ENCODE data around the gene SMNDC1.

SMNDC1 gene

GRCh38 chr10:110311357-110311949 is 6.7 kb upstream of the SMNDC1 start:
- Histone ChIP-seq H3K27ac (ENCODE audit: low read depth, low read length, severe bottlenecking) (no peak overlapping the region), H3K36me3 (ENCODE audit: control insufficient read depth, insufficient read depth, low read length) (no peaks in the 10 kb centered on the region), H3K9me3 (ENCODE audit: control insufficient read depth, low read length) (no peaks in the 10 kb centered on the region), H3K4me3 (ENCODE audit: extremely low read depth, insufficient read depth, low read length, poor library complexity, severe bottlenecking) (no peak overlapping the region), H3K4me1 (ENCODE audit: control insufficient read depth, insufficient read depth, low read length, poor library complexity, severe bottlenecking) (peaks cover 19% of the 10 kb centered on the region)
- no CpG with 5 or more reads among the region's 3 CpGs for WGBS, 2 experiments (ENCODE audit: insufficient coverage in 2 of 2)

GRCh38 chr10:110310741-110311140 is 6.0 kb upstream of the SMNDC1 start:
- no peak overlapping the region for H3K27ac ChIP-seq (ENCODE audit: low read depth, low read length, severe bottlenecking)
- H3K4me3 ChIP-seq (ENCODE audit: extremely low read depth, insufficient read depth, low read length, poor library complexity, severe bottlenecking) = no peak overlapping the region
- H3K36me3 ChIP-seq (ENCODE audit: control insufficient read depth, insufficient read depth, low read length) = no peaks in the 10 kb centered on the region
- no peaks in the 10 kb centered on the region for H3K9me3 ChIP-seq (ENCODE audit: control insufficient read depth, low read length)
- WGBS, 2 experiments (ENCODE audit: insufficient coverage in 2 of 2) = 73 to 77% methylated on average over 1 to 3 of the region's 3 CpGs
- H3K4me1 ChIP-seq (ENCODE audit: control insufficient read depth, insufficient read depth, low read length, poor library complexity, severe bottlenecking) = peaks cover 19% of the 10 kb centered on the region

- Histone ChIP-seq H3K36me3 (ENCODE audit: control insufficient read depth, insufficient read depth, low read length) (peaks cover 6% of the 10 kb centered on the region), H3K27ac (ENCODE audit: low read depth, low read length, severe bottlenecking) (no peak overlapping the region), H3K9me3 (ENCODE audit: control insufficient read depth, low read length) (no peaks in the 10 kb centered on the region), H3K4me3 (ENCODE audit: extremely low read depth, insufficient read depth, low read length, poor library complexity, severe bottlenecking) (no peak overlapping the region), H3K4me1 (ENCODE audit: control insufficient read depth, insufficient read depth, low read length, poor library complexity, severe bottlenecking) (peaks cover 19% of the 10 kb centered on the region)
- WGBS, 2 experiments (ENCODE audit: insufficient coverage in 2 of 2) = 86 to 96% methylated on average over 1 to 2 of the region's 4 CpGs
Observed at GRCh38 chr10:110307805-110308204, 3.1 kb upstream of the SMNDC1 start.

- H3K9me3 ChIP-seq (ENCODE audit: control insufficient read depth, low read length) = no peaks in the 10 kb centered on the region
- H3K4me1 ChIP-seq (ENCODE audit: control insufficient read depth, insufficient read depth, low read length, poor library complexity, severe bottlenecking) = peaks cover 22% of the 10 kb centered on the region
- no peak overlapping the region for H3K4me3 ChIP-seq (ENCODE audit: extremely low read depth, insufficient read depth, low read length, poor library complexity, severe bottlenecking)
- WGBS, 2 experiments (ENCODE audit: insufficient coverage in 2 of 2) = no CpG with 5 or more reads among the region's 2 CpGs
- H3K36me3 ChIP-seq (ENCODE audit: control insufficient read depth, insufficient read depth, low read length) = peaks cover 16% of the 10 kb centered on the region
- H3K27ac ChIP-seq (ENCODE audit: low read depth, low read length, severe bottlenecking) = no peak overlapping the region
Observed at GRCh38 chr10:110306452-110306768, 1.7 kb upstream of the SMNDC1 start.

- H3K4me1 ChIP-seq (ENCODE audit: control insufficient read depth, insufficient read depth, low read length, poor library complexity, severe bottlenecking) = peaks cover 19% of the 10 kb centered on the region
- peaks cover 21% of the 10 kb centered on the region for H3K36me3 ChIP-seq (ENCODE audit: control insufficient read depth, insufficient read depth, low read length)
- H3K4me3 ChIP-seq (ENCODE audit: extremely low read depth, insufficient read depth, low read length, poor library complexity, severe bottlenecking) = no peak overlapping the region
- 77 to 83% methylated on average over 13 to 15 of the region's 17 CpGs for WGBS, 2 experiments (ENCODE audit: insufficient coverage in 2 of 2)
- H3K27ac ChIP-seq (ENCODE audit: low read depth, low read length, severe bottlenecking) = peak overlapping the region; percentile 97
- no peaks in the 10 kb centered on the region for H3K9me3 ChIP-seq (ENCODE audit: control insufficient read depth, low read length)
Observed at GRCh38 chr10:110305767-110306451, 1.2 kb upstream of the SMNDC1 start.

GRCh38 chr10:110304394-110304779 is 333 bp downstream of the SMNDC1 start:
- peak overlapping the region; percentile 97 for H3K27ac ChIP-seq (ENCODE audit: low read depth, low read length, severe bottlenecking)
- H3K4me1 ChIP-seq (ENCODE audit: control insufficient read depth, insufficient read depth, low read length, poor library complexity, severe bottlenecking) = peaks cover 15% of the 10 kb centered on the region
- peaks cover 34% of the 10 kb centered on the region for H3K36me3 ChIP-seq (ENCODE audit: control insufficient read depth, insufficient read depth, low read length)
- H3K9me3 ChIP-seq (ENCODE audit: control insufficient read depth, low read length) = no peaks in the 10 kb centered on the region
- 0 to 1% methylated on average over 25 to 34 of the region's 42 CpGs for WGBS, 2 experiments (ENCODE audit: insufficient coverage in 2 of 2)
- peak overlapping the region; percentile 78 for H3K4me3 ChIP-seq (ENCODE audit: extremely low read depth, insufficient read depth, low read length, poor library complexity, severe bottlenecking)

- peaks cover 15% of the 10 kb centered on the region for H3K4me1 ChIP-seq (ENCODE audit: control insufficient read depth, insufficient read depth, low read length, poor library complexity, severe bottlenecking)
- H3K4me3 ChIP-seq (ENCODE audit: extremely low read depth, insufficient read depth, low read length, poor library complexity, severe bottlenecking) = peak overlapping the region; percentile 78
- H3K9me3 ChIP-seq (ENCODE audit: control insufficient read depth, low read length) = no peaks in the 10 kb centered on the region
- H3K36me3 ChIP-seq (ENCODE audit: control insufficient read depth, insufficient read depth, low read length) = peaks cover 41% of the 10 kb centered on the region
- WGBS, 2 experiments (ENCODE audit: insufficient coverage in 2 of 2) = 8 to 50% methylated on average over 1 to 3 of the region's 4 CpGs
- H3K27ac ChIP-seq (ENCODE audit: low read depth, low read length, severe bottlenecking) = peak overlapping the region; percentile 97
Observed at GRCh38 chr10:110303681-110304080, 1.0 kb downstream of the SMNDC1 start.

GRCh38 chr10:110300486-110300986 is 4.2 kb downstream of the SMNDC1 start:
- no peaks in the 10 kb centered on the region for H3K9me3 ChIP-seq (ENCODE audit: control insufficient read depth, low read length)
- H3K4me3 ChIP-seq (ENCODE audit: extremely low read depth, insufficient read depth, low read length, poor library complexity, severe bottlenecking) = no peak overlapping the region
- peaks cover 73% of the 10 kb centered on the region for H3K36me3 ChIP-seq (ENCODE audit: control insufficient read depth, insufficient read depth, low read length)
- no peak overlapping the region for H3K27ac ChIP-seq (ENCODE audit: low read depth, low read length, severe bottlenecking)
- WGBS, 2 experiments (ENCODE audit: insufficient coverage in 2 of 2) = 100% methylated on average over 3 to 4 of the region's 5 CpGs
- peaks cover 15% of the 10 kb centered on the region for H3K4me1 ChIP-seq (ENCODE audit: control insufficient read depth, insufficient read depth, low read length, poor library complexity, severe bottlenecking)

GRCh38 chr10:110296966-110297365 is 7.8 kb downstream of the SMNDC1 start:
- H3K9me3 ChIP-seq (ENCODE audit: control insufficient read depth, low read length) = no peaks in the 10 kb centered on the region
- WGBS, 2 experiments (ENCODE audit: insufficient coverage in 2 of 2) = no CpG with 5 or more reads among the region's 1 CpG
- peaks cover 6% of the 10 kb centered on the region for H3K4me1 ChIP-seq (ENCODE audit: control insufficient read depth, insufficient read depth, low read length, poor library complexity, severe bottlenecking)
- no peak overlapping the region for H3K4me3 ChIP-seq (ENCODE audit: extremely low read depth, insufficient read depth, low read length, poor library complexity, severe bottlenecking)
- H3K27ac ChIP-seq (ENCODE audit: low read depth, low read length, severe bottlenecking) = no peak overlapping the region
- H3K36me3 ChIP-seq (ENCODE audit: control insufficient read depth, insufficient read depth, low read length) = peaks cover 98% of the 10 kb centered on the region

GRCh38 chr10:110286841-110287240 is 17.9 kb downstream of the SMNDC1 start:
- H3K4me3 ChIP-seq (ENCODE audit: extremely low read depth, insufficient read depth, low read length, poor library complexity, severe bottlenecking) = no peak overlapping the region
- H3K36me3 ChIP-seq (ENCODE audit: control insufficient read depth, insufficient read depth, low read length) = peaks cover 56% of the 10 kb centered on the region
- H3K9me3 ChIP-seq (ENCODE audit: control insufficient read depth, low read length) = no peaks in the 10 kb centered on the region
- no peaks in the 10 kb centered on the region for H3K4me1 ChIP-seq (ENCODE audit: control insufficient read depth, insufficient read depth, low read length, poor library complexity, severe bottlenecking)
- 89 to 100% methylated on average over 1 of the region's 2 CpGs for WGBS, 2 experiments (ENCODE audit: insufficient coverage in 2 of 2)
- H3K27ac ChIP-seq (ENCODE audit: low read depth, low read length, severe bottlenecking) = no peak overlapping the region

- H3K27ac ChIP-seq (ENCODE audit: low read depth, low read length, severe bottlenecking) = no peak overlapping the region
- no peaks in the 10 kb centered on the region for H3K4me1 ChIP-seq (ENCODE audit: control insufficient read depth, insufficient read depth, low read length, poor library complexity, severe bottlenecking)
- no peaks in the 10 kb centered on the region for H3K9me3 ChIP-seq (ENCODE audit: control insufficient read depth, low read length)
- peaks cover 45% of the 10 kb centered on the region for H3K36me3 ChIP-seq (ENCODE audit: control insufficient read depth, insufficient read depth, low read length)
- no peak overlapping the region for H3K4me3 ChIP-seq (ENCODE audit: extremely low read depth, insufficient read depth, low read length, poor library complexity, severe bottlenecking)
- WGBS, 2 experiments (ENCODE audit: insufficient coverage in 2 of 2) = no CpG with 5 or more reads among the region's 2 CpGs
Observed at GRCh38 chr10:110285501-110285900, 19.2 kb downstream of the SMNDC1 start.

Measured in mesodermal cell (in vitro differentiated cells).